HepG2 (cell line): ENCODE results near the gene TST. TPM values are rescaled to one million over a fixed set of nuclear protein-coding genes. Genes with fewer than 3 reads are reported as not detected.

Experiments
- ETV5 ChIP-seq: IDR thresholded peaks from 2 replicates; pipeline ENCODE4 v1.6.1; 2018; ENCODE audit warnings: missing biosample characterization, missing genetic modification reagents, inconsistent platforms, borderline replicate concordance
- HDAC2 ChIP-seq: sonication (generic); formaldehyde crosslinking; IDR thresholded peaks from 2 replicates; pipeline ENCODE4 v1.4.0; 2020; ENCODE audit warnings: missing genetic modification reagents
- MAZ ChIP-seq, 2 experiments: sonication (generic) in 1 of 2; formaldehyde crosslinking in 1 of 2; IDR thresholded peaks; 2 replicates each; pipeline versions ENCODE4 v1.5.0 to v1.6.1; 2012 to 2020; ENCODE audit warnings: low read depth in 2 of 2, mild to moderate bottlenecking in 2 of 2, borderline replicate concordance in 1 of 2, improper control_type of control experiment in 1 of 2, low read length in 1 of 2, missing genetic modification reagents in 1 of 2, moderate library complexity in 1 of 2
- MEIS2 ChIP-seq: sonication (generic); formaldehyde crosslinking; IDR thresholded peaks from 2 replicates; pipeline ENCODE4 v1.9.0; 2021; ENCODE audit warnings: mild to moderate bottlenecking, missing genetic modification reagents
- NKX3-1 ChIP-seq: sonication (generic); formaldehyde crosslinking; IDR thresholded peaks from 2 replicates; pipeline ENCODE4 v1.5.0; 2020; ENCODE audit warnings: missing genetic modification reagents
- ONECUT2 ChIP-seq: sonication (generic); formaldehyde crosslinking; IDR thresholded peaks from 2 replicates; pipeline ENCODE4 v1.4.0; 2020; ENCODE audit warnings: missing genetic modification reagents
- SP5 ChIP-seq: IDR thresholded peaks from 2 replicates; pipeline ENCODE4 v1.6.1; 2016; ENCODE audit warnings: low read depth, borderline replicate concordance
- TEAD3 ChIP-seq: optimal IDR thresholded peaks from 2 replicates; pipeline ENCODE3; 2016; ENCODE audit warnings: borderline replicate concordance
- TOE1 ChIP-seq: sonication (generic); formaldehyde crosslinking; IDR thresholded peaks from 2 replicates; pipeline ENCODE4 v1.4.0; 2020; ENCODE audit warnings: mild to moderate bottlenecking, missing genetic modification reagents
- ZKSCAN8 ChIP-seq: IDR thresholded peaks from 2 replicates; pipeline ENCODE4 v1.6.1; 2016; ENCODE audit warnings: borderline replicate concordance, missing genetic modification reagents, missing compliant biosample characterization
- ZMYM2 ChIP-seq: sonication (generic); formaldehyde crosslinking; IDR thresholded peaks from 2 replicates; pipeline ENCODE4 v1.8.0; 2022; ENCODE audit warnings: mild to moderate bottlenecking, missing genetic modification reagents
- ZNF564 ChIP-seq: sonication (generic); formaldehyde crosslinking; IDR thresholded peaks from 2 replicates; pipeline ENCODE4 v1.8.1; 2023; ENCODE audit warnings: mild to moderate bottlenecking, missing genetic modification reagents
- ZNF615 ChIP-seq: sonication (generic); formaldehyde crosslinking; IDR thresholded peaks from 2 replicates; pipeline ENCODE4 v1.5.0; 2020; ENCODE audit warnings: mild to moderate bottlenecking, missing genetic modification reagents, borderline replicate concordance
- ZNF670 ChIP-seq: sonication (generic); formaldehyde crosslinking; IDR thresholded peaks from 2 replicates; pipeline ENCODE4 v1.8.0; 2022; ENCODE audit warnings: mild to moderate bottlenecking, missing genetic modification reagents, borderline replicate concordance
- ZNF768 ChIP-seq: sonication (generic); formaldehyde crosslinking; IDR thresholded peaks from 2 replicates; pipeline ENCODE4 v1.4.0; 2020; ENCODE audit warnings: missing genetic modification reagents
- ZNF878 ChIP-seq: sonication (generic); formaldehyde crosslinking; IDR thresholded peaks from 2 replicates; pipeline ENCODE4 v1.8.1; 2023; ENCODE audit warnings: mild to moderate bottlenecking, missing genetic modification reagents, moderate library complexity
- polyA plus RNA-seq, 8 experiments: library from polyadenylated mRNA; depleted of rRNA in 3 of 8; stranded (reverse) in 7 of 8; unstranded in 1 of 8; fragments of >200 nt; fragmentation: Illumina TruSeq in 4 of 8; extraction: Trizol in 4 of 8; gene quantifications; 2 replicates each; pipeline versions ENCODE4 v1.2.1 to v1.2.3, GENCODE V29; 2011 to 2016; ENCODE audit warnings: low read depth in 4 of 8, missing spikeins in 1 of 8, mixed read lengths in 1 of 8; ENCODE audit not compliant: insufficient read depth in 1 of 8
- total RNA-seq, 5 experiments: library from RNA; depleted of rRNA; stranded (reverse); fragments of >200 nt; fragmentation: Illumina TruSeq; extraction: Trizol; gene quantifications; 2 replicates each; pipeline ENCODE4 v1.2.3, GENCODE V29; 2016; ENCODE audit warnings: low read depth in 1 of 5
- TF ChIP-seq, protein P1 (sequence below): sonication (generic); formaldehyde crosslinking; IDR thresholded peaks from 2 replicates; pipeline ENCODE4 v1.4.0; 2020; ENCODE audit warnings: missing genetic modification reagents
- TF ChIP-seq, protein P2 (sequence below): sonication (generic); formaldehyde crosslinking; IDR thresholded peaks from 2 replicates; pipeline ENCODE4 v1.9.0; 2021; ENCODE audit warnings: missing genetic modification reagents, borderline replicate concordance
- TF ChIP-seq, protein P3 (sequence below): sonication (generic); formaldehyde crosslinking; IDR thresholded peaks from 2 replicates; pipeline ENCODE4 v1.8.1; 2022; ENCODE audit warnings: low read depth, mild to moderate bottlenecking, missing genetic modification reagents
- TF ChIP-seq, protein P4 (sequence below): sonication (generic); formaldehyde crosslinking; IDR thresholded peaks from 2 replicates; pipeline ENCODE4 v1.5.0; 2020; ENCODE audit warnings: missing genetic modification reagents

The TST gene
- total and polyA plus RNA-seq, 2 of the 13 experiments (the other 11 are each of a cell fraction or from before 2014, with no cell fraction given), result 44.6 to 63.6 TPM

DNA sequence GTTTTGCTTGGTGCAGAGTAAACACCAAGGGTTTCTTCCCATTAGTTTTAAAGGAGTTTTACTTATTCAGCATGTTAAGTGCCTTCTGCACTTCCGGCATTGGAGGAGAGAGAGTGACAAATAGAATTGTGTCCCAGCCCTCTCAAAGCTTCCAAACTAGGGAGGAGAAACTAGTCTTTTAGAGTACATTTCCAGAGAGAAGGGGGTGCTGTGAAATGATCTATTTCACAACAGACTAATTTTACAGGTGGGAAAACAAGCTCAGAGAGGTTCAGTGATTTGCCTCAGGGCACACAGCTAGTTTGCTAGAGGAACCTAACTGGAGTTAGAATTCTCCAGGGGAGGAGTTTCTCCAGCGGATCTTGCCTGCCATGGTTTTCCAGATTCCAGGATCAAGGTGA, 12.9 kb upstream of the TST start (continued):
- TF ChIP-seq, protein P1, sequence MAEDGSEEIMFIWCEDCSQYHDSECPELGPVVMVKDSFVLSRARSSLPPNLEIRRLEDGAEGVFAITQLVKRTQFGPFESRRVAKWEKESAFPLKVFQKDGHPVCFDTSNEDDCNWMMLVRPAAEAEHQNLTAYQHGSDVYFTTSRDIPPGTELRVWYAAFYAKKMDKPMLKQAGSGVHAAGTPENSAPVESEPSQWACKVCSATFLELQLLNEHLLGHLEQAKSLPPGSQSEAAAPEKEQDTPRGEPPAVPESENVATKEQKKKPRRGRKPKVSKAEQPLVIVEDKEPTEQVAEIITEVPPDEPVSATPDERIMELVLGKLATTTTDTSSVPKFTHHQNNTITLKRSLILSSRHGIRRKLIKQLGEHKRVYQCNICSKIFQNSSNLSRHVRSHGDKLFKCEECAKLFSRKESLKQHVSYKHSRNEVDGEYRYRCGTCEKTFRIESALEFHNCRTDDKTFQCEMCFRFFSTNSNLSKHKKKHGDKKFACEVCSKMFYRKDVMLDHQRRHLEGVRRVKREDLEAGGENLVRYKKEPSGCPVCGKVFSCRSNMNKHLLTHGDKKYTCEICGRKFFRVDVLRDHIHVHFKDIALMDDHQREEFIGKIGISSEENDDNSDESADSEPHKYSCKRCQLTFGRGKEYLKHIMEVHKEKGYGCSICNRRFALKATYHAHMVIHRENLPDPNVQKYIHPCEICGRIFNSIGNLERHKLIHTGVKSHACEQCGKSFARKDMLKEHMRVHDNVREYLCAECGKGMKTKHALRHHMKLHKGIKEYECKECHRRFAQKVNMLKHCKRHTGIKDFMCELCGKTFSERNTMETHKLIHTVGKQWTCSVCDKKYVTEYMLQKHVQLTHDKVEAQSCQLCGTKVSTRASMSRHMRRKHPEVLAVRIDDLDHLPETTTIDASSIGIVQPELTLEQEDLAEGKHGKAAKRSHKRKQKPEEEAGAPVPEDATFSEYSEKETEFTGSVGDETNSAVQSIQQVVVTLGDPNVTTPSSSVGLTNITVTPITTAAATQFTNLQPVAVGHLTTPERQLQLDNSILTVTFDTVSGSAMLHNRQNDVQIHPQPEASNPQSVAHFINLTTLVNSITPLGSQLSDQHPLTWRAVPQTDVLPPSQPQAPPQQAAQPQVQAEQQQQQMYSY (CRISPR knock-in tag), result 0 out of 2 replicates have a peak, but pooled peaks have one; percentile 6
- TF ChIP-seq TEAD3 (CRISPR knock-in tag) (no peak), ZNF878 (CRISPR knock-in tag) (no peak), ETV5 (0 out of 2 replicates have a peak, but pooled peaks have one; percentile 14), ZNF670 (CRISPR knock-in tag) (no peak), ZMYM2 (no peak), ZNF615 (CRISPR knock-in tag) (no peak), SP5 (0 out of 2 replicates have a peak, but pooled peaks have one; percentile 6), NKX3-1 (0 out of 2 replicates have a peak, but pooled peaks have one; percentile 7), ONECUT2 (CRISPR knock-in tag) (no peak), TOE1 (CRISPR knock-in tag) (0 out of 2 replicates have a peak, but pooled peaks have one; percentile 32), MEIS2 (CRISPR knock-in tag) (0 out of 2 replicates have a peak, but pooled peaks have one; percentile 15), ZKSCAN8 (CRISPR knock-in tag) (no peak), MAZ (IDR thresholded peaks at IDR 0.05; ENCODE audit: borderline replicate concordance, low read depth, low read length) (no peak), MAZ (CRISPR knock-in tag; IDR thresholded peaks at IDR 0.05; ENCODE audit: low read depth) (no peak), ZNF564 (CRISPR knock-in tag) (0 out of 2 replicates have a peak, but pooled peaks have one; percentile 28), HDAC2 (no peak), ZNF768 (CRISPR knock-in tag) (peak; percentile 88; the same call in 1 of the 2 replicates)
- TF ChIP-seq, protein P2, sequence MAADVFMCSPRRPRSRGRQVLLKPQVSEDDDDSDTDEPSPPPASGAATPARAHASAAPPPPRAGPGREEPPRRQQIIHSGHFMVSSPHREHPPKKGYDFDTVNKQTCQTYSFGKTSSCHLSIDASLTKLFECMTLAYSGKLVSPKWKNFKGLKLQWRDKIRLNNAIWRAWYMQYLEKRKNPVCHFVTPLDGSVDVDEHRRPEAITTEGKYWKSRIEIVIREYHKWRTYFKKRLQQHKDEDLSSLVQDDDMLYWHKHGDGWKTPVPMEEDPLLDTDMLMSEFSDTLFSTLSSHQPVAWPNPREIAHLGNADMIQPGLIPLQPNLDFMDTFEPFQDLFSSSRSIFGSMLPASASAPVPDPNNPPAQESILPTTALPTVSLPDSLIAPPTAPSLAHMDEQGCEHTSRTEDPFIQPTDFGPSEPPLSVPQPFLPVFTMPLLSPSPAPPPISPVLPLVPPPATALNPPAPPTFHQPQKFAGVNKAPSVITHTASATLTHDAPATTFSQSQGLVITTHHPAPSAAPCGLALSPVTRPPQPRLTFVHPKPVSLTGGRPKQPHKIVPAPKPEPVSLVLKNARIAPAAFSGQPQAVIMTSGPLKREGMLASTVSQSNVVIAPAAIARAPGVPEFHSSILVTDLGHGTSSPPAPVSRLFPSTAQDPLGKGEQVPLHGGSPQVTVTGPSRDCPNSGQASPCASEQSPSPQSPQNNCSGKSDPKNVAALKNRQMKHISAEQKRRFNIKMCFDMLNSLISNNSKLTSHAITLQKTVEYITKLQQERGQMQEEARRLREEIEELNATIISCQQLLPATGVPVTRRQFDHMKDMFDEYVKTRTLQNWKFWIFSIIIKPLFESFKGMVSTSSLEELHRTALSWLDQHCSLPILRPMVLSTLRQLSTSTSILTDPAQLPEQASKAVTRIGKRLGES, result 0 out of 2 replicates have a peak, but pooled peaks have one; percentile 8
- TF ChIP-seq, protein P3, sequence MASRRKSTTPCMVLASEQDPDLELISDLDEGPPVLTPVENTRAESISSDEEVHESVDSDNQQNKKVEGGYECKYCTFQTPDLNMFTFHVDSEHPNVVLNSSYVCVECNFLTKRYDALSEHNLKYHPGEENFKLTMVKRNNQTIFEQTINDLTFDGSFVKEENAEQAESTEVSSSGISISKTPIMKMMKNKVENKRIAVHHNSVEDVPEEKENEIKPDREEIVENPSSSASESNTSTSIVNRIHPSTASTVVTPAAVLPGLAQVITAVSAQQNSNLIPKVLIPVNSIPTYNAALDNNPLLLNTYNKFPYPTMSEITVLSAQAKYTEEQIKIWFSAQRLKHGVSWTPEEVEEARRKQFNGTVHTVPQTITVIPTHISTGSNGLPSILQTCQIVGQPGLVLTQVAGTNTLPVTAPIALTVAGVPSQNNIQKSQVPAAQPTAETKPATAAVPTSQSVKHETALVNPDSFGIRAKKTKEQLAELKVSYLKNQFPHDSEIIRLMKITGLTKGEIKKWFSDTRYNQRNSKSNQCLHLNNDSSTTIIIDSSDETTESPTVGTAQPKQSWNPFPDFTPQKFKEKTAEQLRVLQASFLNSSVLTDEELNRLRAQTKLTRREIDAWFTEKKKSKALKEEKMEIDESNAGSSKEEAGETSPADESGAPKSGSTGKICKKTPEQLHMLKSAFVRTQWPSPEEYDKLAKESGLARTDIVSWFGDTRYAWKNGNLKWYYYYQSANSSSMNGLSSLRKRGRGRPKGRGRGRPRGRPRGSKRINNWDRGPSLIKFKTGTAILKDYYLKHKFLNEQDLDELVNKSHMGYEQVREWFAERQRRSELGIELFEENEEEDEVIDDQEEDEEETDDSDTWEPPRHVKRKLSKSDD, result no peak
- TF ChIP-seq, protein P4, sequence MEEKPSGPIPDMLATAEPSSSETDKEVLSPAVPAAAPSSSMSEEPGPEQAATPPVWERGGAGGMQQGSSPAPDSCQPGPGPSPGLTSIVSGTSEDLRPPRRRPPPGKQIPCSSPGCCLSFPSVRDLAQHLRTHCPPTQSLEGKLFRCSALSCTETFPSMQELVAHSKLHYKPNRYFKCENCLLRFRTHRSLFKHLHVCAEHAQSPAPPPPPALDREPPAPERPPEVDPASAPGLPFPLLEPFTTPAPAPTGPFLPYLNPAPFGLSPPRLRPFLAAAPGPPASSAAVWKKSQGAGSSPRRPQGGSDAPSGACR (CRISPR knock-in tag), result no peak
